Keratinocyte (primary cell): ENCODE results near the gene SLC2A9. TPM values are rescaled to one million over a fixed set of nuclear protein-coding genes. Genes with fewer than 3 reads are reported as not detected.

Source experiments
- DNase-seq: peaks from one replicate; pipeline ENCODE4 v3.0.0-alpha.2; 2011; ENCODE audit warnings: low read depth, missing footprints, low spot score
- FAIRE-seq: peaks from 2 replicates; lab custom pipeline; 2011; peaks lifted over from hg19 to GRCh38; lab: Jason Lieb, UNC
- H2AFZ ChIP-seq: 2 replicates; pipeline ENCODE4 v1.6.0; 2012; ENCODE audit warnings: low read length, control low read depth, inconsistent platforms; ENCODE audit not compliant: control insufficient read depth
- H3K27ac ChIP-seq: 2 replicates; pipeline ENCODE4 v1.5.1; 2011; ENCODE audit warnings: low read length; ENCODE audit not compliant: control insufficient read depth, insufficient read depth
- H3K27me3 ChIP-seq: 3 replicates; pipeline ENCODE4 v1.6.0; 2011; ENCODE audit warnings: low read length; ENCODE audit not compliant: control insufficient read depth, insufficient read depth; ENCODE audit errors: extremely low read depth
- H3K36me3 ChIP-seq, 2 experiments: 2 replicates in 1 of 2; 3 replicates in 1 of 2; pipeline ENCODE4 v1.5.1; 2011; ENCODE audit warnings: low read length in 2 of 2, mild to moderate bottlenecking in 1 of 2; ENCODE audit not compliant: control insufficient read depth in 2 of 2, insufficient read depth in 2 of 2; ENCODE audit errors: extremely low read depth in 1 of 2
- H3K4me1 ChIP-seq: 3 replicates; pipeline ENCODE4 v1.5.1; 2011; ENCODE audit warnings: low read length; ENCODE audit not compliant: control insufficient read depth, insufficient read depth; ENCODE audit errors: extremely low read depth
- H3K4me2 ChIP-seq: 3 replicates; pipeline ENCODE4 v1.6.0; 2011; ENCODE audit warnings: low read depth, low read length; ENCODE audit not compliant: control insufficient read depth, insufficient read depth; ENCODE audit errors: extremely low read depth
- H3K4me3 ChIP-seq, 3 experiments: fragments of 200-600 bp in 1 of 3; sonication (generic) in 1 of 3; 2 replicates in 2 of 3; 3 replicates in 1 of 3; pipeline ENCODE4 v1.5.1; 2011 to 2016; ENCODE audit warnings: low read length in 3 of 3, mild to moderate bottlenecking in 3 of 3, control low read depth in 2 of 3, inconsistent platforms in 1 of 3, low read depth in 1 of 3, mixed read lengths in 1 of 3, mixed run types in 1 of 3, moderate library complexity in 1 of 3; ENCODE audit not compliant: control insufficient read depth in 2 of 3, insufficient read depth in 2 of 3; ENCODE audit errors: extremely low read depth in 1 of 3
- H3K79me2 ChIP-seq: 2 replicates; pipeline ENCODE4 v1.6.0; 2012; ENCODE audit warnings: low read length; ENCODE audit not compliant: control insufficient read depth, insufficient read depth
- H3K9ac ChIP-seq: 3 replicates; pipeline ENCODE4 v1.6.0; 2011; ENCODE audit warnings: low read length; ENCODE audit not compliant: control insufficient read depth, insufficient read depth; ENCODE audit errors: extremely low read depth
- H3K9me1 ChIP-seq: 3 replicates; pipeline ENCODE4 v1.6.0; 2011; ENCODE audit warnings: low read length; ENCODE audit not compliant: control insufficient read depth, insufficient read depth; ENCODE audit errors: extremely low read depth
- H3K9me3 ChIP-seq: 2 replicates; pipeline ENCODE4 v1.5.1; 2012; ENCODE audit warnings: low read depth, low read length; ENCODE audit not compliant: control insufficient read depth
- H4K20me1 ChIP-seq: 3 replicates; pipeline ENCODE4 v1.6.0; 2011; ENCODE audit warnings: low read length; ENCODE audit not compliant: control insufficient read depth, insufficient read depth; ENCODE audit errors: extremely low read depth
- EZH2 ChIP-seq: IDR thresholded peaks from one replicate; pipeline ENCODE4 v1.6.1; 2012; ENCODE audit warnings: inconsistent platforms, mild to moderate bottlenecking, low read length, moderate library complexity
- dilution Hi-C: fragments of 300-500 bp; cut with MboI; formaldehyde crosslinking; loops from one replicate; pipeline ENCODE4 v1.7.0; 2020; ENCODE audit warnings: low sequenced_read_pairs; ENCODE audit not compliant: extremely low pct_ligation_motif_present
- polyA plus RNA-seq, 5 experiments: library from polyadenylated mRNA; depleted of rRNA in 3 of 5; stranded (reverse) in 3 of 5; stranded (forward) in 1 of 5; unstranded in 1 of 5; fragments of >200 nt; gene quantifications; 1 replicate in 1 of 5; 2 replicates in 3 of 5; 3 replicates in 1 of 5; pipeline versions ENCODE4 v1.2.1 to v1.2.3, GENCODE V29; 2011 to 2012; ENCODE audit warnings: missing spikeins in 2 of 5, low read depth in 1 of 5, low replicate concordance in 1 of 5
- TF ChIP-seq, protein P1 (sequence below), 3 experiments: IDR thresholded peaks in 1 of 3; conservative IDR thresholded peaks in 1 of 3; optimal IDR thresholded peaks in 1 of 3; 2 replicates in 2 of 3; 3 replicates in 1 of 3; pipeline versions ENCODE3 to v1.5.1; 2011; ENCODE audit warnings: low read length in 3 of 3, mild to moderate bottlenecking in 3 of 3, moderate library complexity in 2 of 3, control low read depth in 1 of 3, inconsistent platforms in 1 of 3; ENCODE audit not compliant: insufficient read depth in 2 of 3; ENCODE audit errors: extremely low read depth in 1 of 3

Gene SLC2A9
- polyA plus RNA-seq, 1 donor (not counting 4 experiments of a cell fraction or from before 2014, with no cell fraction given), result 37.3 TPM

- Histone ChIP-seq H3K27ac (no peak overlapping the region), H3K36me3 (no peaks in the 10 kb centered on the region), H3K4me3 (no peak overlapping the region), H2AFZ (no peak overlapping the region), H3K4me1 (peaks cover 2% of the 10 kb centered on the region), H4K20me1 (no peaks in the 10 kb centered on the region), H3K9me1 (no peaks in the 10 kb centered on the region), H3K27me3 (no peaks in the 10 kb centered on the region), H3K9me3 (no peaks in the 10 kb centered on the region), H3K9ac (no peak overlapping the region), H3K4me2 (no peak overlapping the region), H3K79me2 (no peaks in the 10 kb centered on the region)
- TF ChIP-seq, protein P1, sequence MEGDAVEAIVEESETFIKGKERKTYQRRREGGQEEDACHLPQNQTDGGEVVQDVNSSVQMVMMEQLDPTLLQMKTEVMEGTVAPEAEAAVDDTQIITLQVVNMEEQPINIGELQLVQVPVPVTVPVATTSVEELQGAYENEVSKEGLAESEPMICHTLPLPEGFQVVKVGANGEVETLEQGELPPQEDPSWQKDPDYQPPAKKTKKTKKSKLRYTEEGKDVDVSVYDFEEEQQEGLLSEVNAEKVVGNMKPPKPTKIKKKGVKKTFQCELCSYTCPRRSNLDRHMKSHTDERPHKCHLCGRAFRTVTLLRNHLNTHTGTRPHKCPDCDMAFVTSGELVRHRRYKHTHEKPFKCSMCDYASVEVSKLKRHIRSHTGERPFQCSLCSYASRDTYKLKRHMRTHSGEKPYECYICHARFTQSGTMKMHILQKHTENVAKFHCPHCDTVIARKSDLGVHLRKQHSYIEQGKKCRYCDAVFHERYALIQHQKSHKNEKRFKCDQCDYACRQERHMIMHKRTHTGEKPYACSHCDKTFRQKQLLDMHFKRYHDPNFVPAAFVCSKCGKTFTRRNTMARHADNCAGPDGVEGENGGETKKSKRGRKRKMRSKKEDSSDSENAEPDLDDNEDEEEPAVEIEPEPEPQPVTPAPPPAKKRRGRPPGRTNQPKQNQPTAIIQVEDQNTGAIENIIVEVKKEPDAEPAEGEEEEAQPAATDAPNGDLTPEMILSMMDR (optimal IDR thresholded peaks at IDR 0.05 in 1 of 3, IDR thresholded peaks at IDR 0.05 in 1 of 3, conservative IDR thresholded peaks at IDR 0.05 in 1 of 3; ENCODE audit: extremely low read depth in 1 of 3, insufficient read depth in 2 of 3, low read length in 3 of 3), result no peak
- no peak for TF ChIP-seq EZH2
- FAIRE-seq (no peak), DNase-seq (no peak)
- dilution Hi-C loops, result no loop called here
Measured at GRCh38 chr4:10040049-10040892, 19.0 kb upstream of the SLC2A9 start.

DNA sequence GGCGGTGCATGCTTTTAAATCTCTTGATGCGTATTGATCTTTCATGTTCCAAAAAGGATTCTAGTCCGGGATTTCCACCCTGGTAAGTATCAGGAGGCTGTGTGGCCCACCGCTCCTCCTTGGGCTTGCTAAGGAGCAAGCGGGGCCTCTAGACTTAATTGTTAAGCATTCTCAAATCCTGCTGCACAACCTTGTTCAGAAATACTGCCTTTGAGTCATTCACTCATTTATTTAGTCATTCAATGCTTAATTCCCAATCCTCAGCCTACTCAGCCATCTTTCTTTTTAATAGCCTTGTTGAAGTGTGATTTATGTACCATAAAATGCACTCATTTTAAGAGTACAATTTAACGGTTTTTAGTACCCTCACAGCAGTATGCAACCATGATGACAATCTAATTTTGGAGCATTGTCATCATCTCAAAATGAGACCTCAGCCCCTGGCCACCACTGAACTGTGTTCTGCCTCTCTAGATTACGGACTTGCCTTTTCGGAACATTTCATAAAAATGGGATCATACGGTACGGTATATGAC, 15.6 kb upstream of the SLC2A9 start:
- dilution Hi-C loops, result no loop called here
- H3K9me3 ChIP-seq, result no peaks in the 10 kb centered on the region
- no peak overlapping the region for H3K4me3 ChIP-seq
- H2AFZ ChIP-seq, result no peak overlapping the region
- no peaks in the 10 kb centered on the region for H4K20me1 ChIP-seq
- no peak for TF ChIP-seq EZH2
- TF ChIP-seq, protein P1 (optimal IDR thresholded peaks at IDR 0.05 in 1 of 3, IDR thresholded peaks at IDR 0.05 in 1 of 3, conservative IDR thresholded peaks at IDR 0.05 in 1 of 3; ENCODE audit: extremely low read depth in 1 of 3, insufficient read depth in 2 of 3, low read length in 3 of 3), result no peak
- H3K27ac ChIP-seq, result no peak overlapping the region
- H3K4me1 ChIP-seq, result peaks cover 23% of the 10 kb centered on the region
- H3K9me1 ChIP-seq, result no peaks in the 10 kb centered on the region
- no peaks in the 10 kb centered on the region for H3K79me2 ChIP-seq
- H3K27me3 ChIP-seq, result peaks cover 3% of the 10 kb centered on the region
- FAIRE-seq, result no peak
- no peak overlapping the region for H3K4me2 ChIP-seq
- H3K9ac ChIP-seq, result no peak overlapping the region
- H3K36me3 ChIP-seq, result no peaks in the 10 kb centered on the region
- no peak for DNase-seq
